Right lobe of liver (tissue), 6 donors: ENCODE measurements around the gene HIF3A. TPM values are rescaled to one million over a fixed set of nuclear protein-coding genes. Genes with fewer than 3 reads are reported as not detected.

Source experiments
- ATAC-seq, 4 donors: fragments of 200-7000 bp; cut with Tn5 transposase; one replicate each; pipeline ENCODE4 v1.9.1; 2020; ENCODE audit warnings: mild to moderate bottlenecking in 4 of 4, moderate library complexity in 4 of 4
- DNase-seq, 3 donors: peaks; one replicate each; pipeline ENCODE4 v3.0.0-alpha.2; 2020
- H3K27ac ChIP-seq, 3 donors: fragments of 200-600 bp; one replicate each; pipeline ENCODE4 v1.8.0; 2022
- H3K27me3 ChIP-seq, 2 donors: fragments of 200-600 bp; one replicate each; pipeline ENCODE4 v1.8.0; 2022
- H3K36me3 ChIP-seq, 4 donors: fragments of 200-600 bp; sonication (generic) in 1 of 4; one replicate each; pipeline versions ENCODE4 v1.5.1 to v1.8.0; 2017 to 2022; ENCODE audit warnings: control low read depth in 1 of 4
- H3K4me1 ChIP-seq, 4 donors: fragments of 200-600 bp; sonication (generic) in 1 of 4; one replicate each; pipeline versions ENCODE4 v1.5.1 to v1.8.0; 2017 to 2022; ENCODE audit warnings: control low read depth in 1 of 4
- H3K4me3 ChIP-seq, 3 donors: fragments of 200-600 bp; one replicate each; pipeline ENCODE4 v1.8.0; 2022
- H3K9me3 ChIP-seq, 4 donors: fragments of 200-600 bp; sonication (generic) in 1 of 4; one replicate each; pipeline versions ENCODE4 v1.5.1 to v1.8.0; 2017 to 2022; ENCODE audit warnings: control low read depth in 1 of 4
- CTCF ChIP-seq, 4 donors: fragments of 200-600 bp in 3 of 4; fragments of 450-650 bp in 1 of 4; IDR thresholded peaks; one replicate each; pipeline versions ENCODE4 v1.5.1 to v1.8.0; 2016 to 2022; ENCODE audit warnings: antibody characterized with exemption in 4 of 4, mild to moderate bottlenecking in 2 of 4
- POLR2A ChIP-seq: fragments of 450-650 bp; IDR thresholded peaks from one replicate; pipeline ENCODE4 v1.6.1; 2017; ENCODE audit warnings: antibody characterized with exemption, mild to moderate bottlenecking
- WGBS: methylation state at CpG from one replicate; pipeline ENCODE4 v1.1.6; 2018; ENCODE audit warnings: low coverage, low lambda C conversion rate; ENCODE audit not compliant: insufficient coverage; ENCODE audit errors: missing lambda C conversion rate; 5-methylcytosine and 5-hydroxymethylcytosine counted together
- intact Hi-C, 2 donors: fragments of 100-400 bp; cut with DNase I; formaldehyde crosslinking; loops; one replicate each; pipeline versions ENCODE4 v1.11.2 to v1.14.1; 2022
- total RNA-seq, 6 experiments: library from RNA; depleted of rRNA in 2 of 6; stranded (reverse); fragments of >200 nt in 2 of 6; fragmentation: NEBNext Ultra II Directional in 3 of 6; extraction: Animal tissue kit (Norgen Biotek cat#: 25700) in 3 of 6; gene quantifications; one replicate each; pipeline versions ENCODE4 v1.1.0 to v1.2.4, GENCODE V29; 2016 to 2023
- donor health status: DM: no; HTN: yes; CAD: no.
- donor health status: DM: no; HTN: no; CAD: no.
- donor health status: DM: no; HTN: no; CAD: no.
- donor health status: DM: no; HTN: yes; CAD: no.
- donor health status: DM: no; HTN: yes; CAD: no.

Gene HIF3A
- total RNA-seq, 6 experiments from 2014 or later, result 0.47 to 9.2 (median 4.5) TPM

DNA sequence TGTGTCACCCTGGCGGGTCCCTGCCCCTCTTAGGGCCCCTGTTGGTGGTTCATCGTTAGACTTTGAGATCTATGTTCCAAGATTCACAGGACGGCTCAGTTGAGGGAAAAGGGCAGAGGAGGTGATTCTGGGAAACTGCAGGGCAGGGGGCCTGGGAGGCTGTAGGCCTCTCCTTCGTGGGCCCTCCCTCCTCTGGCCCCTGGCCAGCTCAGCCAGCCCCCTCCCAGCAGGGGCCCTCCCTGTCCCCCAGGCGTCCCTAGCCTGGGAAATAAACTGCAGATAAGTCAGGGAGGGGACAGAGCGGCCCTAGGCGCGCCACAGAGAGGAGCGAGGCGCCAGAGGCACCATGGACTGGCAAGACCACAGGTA lies 6.5 kb downstream of the HIF3A start:
- ATAC-seq (no peak), DNase-seq (no peak)
- Histone ChIP-seq H3K27ac (peak overlapping the region in 1 of 3 donors; percentile 40), H3K36me3 (no peaks in the 10 kb centered on the region), H3K4me3 (no peak overlapping the region), H3K27me3 (no peaks in the 10 kb centered on the region), H3K4me1 (peaks cover 0 to 23% (median 10%) of the 10 kb centered on the region in 4 donors), H3K9me3 (no peaks in the 10 kb centered on the region)
- intact Hi-C loops, result no loop called here
- 68% methylated on average over 4 of the region's 10 CpGs for WGBS
- no peak for TF ChIP-seq CTCF (IDR thresholded peaks at IDR 0.05)
- no peak for TF ChIP-seq POLR2A

DNA sequence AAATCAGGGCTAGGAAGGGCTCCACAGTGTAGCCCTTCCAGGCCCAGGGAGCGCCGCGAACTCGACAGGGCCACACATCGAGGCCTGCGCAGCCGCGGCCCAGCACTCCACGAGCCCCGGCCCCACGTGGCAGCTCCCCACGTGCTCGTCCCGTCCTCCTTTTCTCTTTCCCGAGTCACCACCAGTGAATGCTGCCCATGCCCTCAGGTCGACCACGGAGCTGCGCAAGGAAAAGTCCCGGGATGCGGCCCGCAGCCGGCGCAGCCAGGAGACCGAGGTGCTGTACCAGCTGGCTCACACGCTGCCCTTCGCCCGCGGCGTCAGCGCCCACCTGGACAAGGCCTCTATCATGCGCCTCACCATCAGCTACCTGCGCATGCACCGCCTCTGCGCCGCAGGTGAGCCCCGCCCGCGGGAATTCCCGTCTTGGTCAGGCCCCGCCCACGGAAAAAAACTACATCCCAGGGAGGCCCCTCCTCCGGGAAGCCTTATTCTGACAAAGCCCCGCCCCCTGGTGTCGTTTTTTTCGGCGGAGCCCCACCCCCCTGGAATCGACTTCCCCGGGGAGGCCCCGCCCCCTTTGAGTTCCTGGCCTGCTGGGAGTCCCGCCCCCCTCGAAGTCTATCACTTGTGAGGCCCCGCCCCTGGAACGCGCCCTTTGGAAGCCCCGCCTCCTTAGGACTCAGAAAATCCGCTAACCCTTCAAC lies 7.0 kb downstream of the HIF3A start:
- Histone ChIP-seq H3K27me3 (no peaks in the 10 kb centered on the region), H3K4me3 (peak overlapping the region in 1 of 3 donors; percentile 11), H3K9me3 (no peaks in the 10 kb centered on the region), H3K27ac (peak overlapping the region in 1 of 3 donors; percentile 40), H3K4me1 (peaks cover 0 to 20% (median 7%) of the 10 kb centered on the region in 4 donors), H3K36me3 (no peaks in the 10 kb centered on the region)
- peak; percentile 43 to 71 (median 71) for DNase-seq
- 49% methylated on average over 28 of the region's 56 CpGs for WGBS
- intact Hi-C loops, result no loop called here
- ATAC-seq, result peak; percentile 22 to 43 (median 28)
- TF ChIP-seq CTCF (IDR thresholded peaks at IDR 0.05), result no peak
- no peak for TF ChIP-seq POLR2A

- intact Hi-C loops, result no loop called here
- no peaks in the 10 kb centered on the region for H3K36me3 ChIP-seq
- no peaks in the 10 kb centered on the region for H3K27me3 ChIP-seq
- DNase-seq (no peak), ATAC-seq (no peak)
- no peak overlapping the region for H3K4me3 ChIP-seq
- H3K9me3 ChIP-seq, result no peaks in the 10 kb centered on the region
- no peak overlapping the region for H3K27ac ChIP-seq
- 96% methylated on average over 3 of the region's 3 CpGs for WGBS
- no peaks in the 10 kb centered on the region for H3K4me1 ChIP-seq
- TF ChIP-seq POLR2A (no peak), CTCF (IDR thresholded peaks at IDR 0.05) (no peak)
Observed at GRCh38 chr19:46306501-46306900, 9.7 kb downstream of the HIF3A start.

GRCh38 chr19:46308510-46308909 lies 11.7 kb downstream of the HIF3A start:
- Histone ChIP-seq H3K4me3 (no peak overlapping the region), H3K27me3 (no peaks in the 10 kb centered on the region), H3K4me1 (no peaks in the 10 kb centered on the region), H3K27ac (no peak overlapping the region), H3K9me3 (no peaks in the 10 kb centered on the region), H3K36me3 (no peaks in the 10 kb centered on the region)
- WGBS, result 90% methylated on average over 2 of the region's 15 CpGs
- DNase-seq (no peak), ATAC-seq (no peak)
- intact Hi-C loops, result no loop called here
- TF ChIP-seq POLR2A, result no peak
- TF ChIP-seq CTCF (IDR thresholded peaks at IDR 0.05), result no peak
